Osteoblast (primary cell): ENCODE results near the gene TNFAIP6. TPM values are rescaled to one million over a fixed set of nuclear protein-coding genes. Genes with fewer than 3 reads are reported as not detected.

Experiments
- DNase-seq: peaks from one replicate; pipeline ENCODE4 v3.0.0; 2011; ENCODE audit warnings: low spot score, mixed read lengths; ENCODE audit not compliant: insufficient read length; ENCODE audit errors: missing footprints
- H2AFZ ChIP-seq: 2 replicates; pipeline ENCODE4 v1.6.0; 2011; ENCODE audit warnings: mild to moderate bottlenecking, low read length
- H3K27ac ChIP-seq: 2 replicates; pipeline ENCODE4 v1.5.1; 2011; ENCODE audit warnings: mild to moderate bottlenecking, low read depth, low read length, moderate library complexity
- H3K27me3 ChIP-seq: 2 replicates; pipeline ENCODE4 v1.6.0; 2012; ENCODE audit warnings: mild to moderate bottlenecking, control low read depth, inconsistent platforms, low read length, moderate library complexity; ENCODE audit not compliant: insufficient read depth
- H3K36me3 ChIP-seq: 2 replicates; pipeline ENCODE4 v1.5.1; 2011; ENCODE audit warnings: mild to moderate bottlenecking, low read length, control low read depth, moderate library complexity; ENCODE audit not compliant: insufficient read depth
- H3K4me1 ChIP-seq: 2 replicates; pipeline ENCODE4 v1.5.1; 2011; ENCODE audit warnings: mild to moderate bottlenecking, low read length, control low read depth, moderate library complexity; ENCODE audit not compliant: insufficient read depth
- H3K4me2 ChIP-seq: 2 replicates; pipeline ENCODE4 v1.6.0; 2011; ENCODE audit warnings: mild to moderate bottlenecking, low read length; ENCODE audit not compliant: insufficient read depth
- H3K4me3 ChIP-seq: fragments of 200-600 bp; sonication (generic); 3 replicates; pipeline ENCODE4 v1.5.1; 2012; ENCODE audit warnings: mild to moderate bottlenecking, low read length, inconsistent platforms; ENCODE audit not compliant: insufficient read depth
- H3K79me2 ChIP-seq: 2 replicates; pipeline ENCODE4 v1.6.0; 2012; ENCODE audit warnings: mild to moderate bottlenecking, low read length, control low read depth, inconsistent platforms; ENCODE audit not compliant: insufficient read depth
- H3K9me3 ChIP-seq: 2 replicates; pipeline ENCODE4 v1.5.1; 2011; ENCODE audit warnings: low read depth, low read length, control low read depth
- H4K20me1 ChIP-seq: 2 replicates; pipeline ENCODE4 v1.6.0; 2012; ENCODE audit warnings: mild to moderate bottlenecking, low read length, control low read depth; ENCODE audit not compliant: insufficient read depth
- CTCF ChIP-seq: IDR thresholded peaks from 2 replicates; pipeline ENCODE4 v1.5.1; 2011; ENCODE audit warnings: mild to moderate bottlenecking, low read depth, low read length, moderate library complexity; ENCODE audit errors: extremely low read depth
- total RNA-seq: library from RNA; depleted of rRNA; stranded (reverse); fragments of >200 nt; gene quantifications from 2 replicates; pipeline ENCODE4 v1.2.3, GENCODE V29; 2012

TNFAIP6 gene
- total RNA-seq, 1 donor: 43.1 TPM

DNA sequence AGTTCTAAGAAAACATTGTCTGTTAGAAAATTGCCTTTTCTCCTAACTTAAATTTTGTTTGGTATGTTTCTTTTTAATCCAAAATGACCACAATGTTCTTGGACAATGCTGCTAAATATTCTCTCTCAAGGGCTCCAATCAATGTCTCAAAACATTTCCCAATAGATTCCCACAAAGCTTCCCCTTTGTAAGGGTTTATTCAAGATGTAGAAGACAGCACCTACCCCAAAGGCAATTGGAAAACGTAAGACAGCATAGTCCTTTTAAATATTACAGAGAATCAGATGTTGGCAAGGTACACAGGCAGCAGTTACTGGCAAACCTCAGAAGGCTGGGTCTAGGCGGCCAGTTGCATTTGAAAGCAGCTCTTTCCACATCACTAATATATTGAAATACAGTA, 34.0 kb downstream of the TNFAIP6 start:
- no peak for TF ChIP-seq CTCF
- H3K4me1 ChIP-seq: no peaks in the 10 kb centered on the region
- DNase-seq: no peak
- no peak overlapping the region for H3K4me3 ChIP-seq
- H3K27me3 ChIP-seq: no peaks in the 10 kb centered on the region
- no peaks in the 10 kb centered on the region for H3K79me2 ChIP-seq
- peaks cover 2% of the 10 kb centered on the region for H3K9me3 ChIP-seq
- H3K27ac ChIP-seq: no peak overlapping the region
- no peak overlapping the region for H2AFZ ChIP-seq
- H3K36me3 ChIP-seq: no peaks in the 10 kb centered on the region
- no peak overlapping the region for H3K4me2 ChIP-seq
- H4K20me1 ChIP-seq: no peaks in the 10 kb centered on the region

DNA sequence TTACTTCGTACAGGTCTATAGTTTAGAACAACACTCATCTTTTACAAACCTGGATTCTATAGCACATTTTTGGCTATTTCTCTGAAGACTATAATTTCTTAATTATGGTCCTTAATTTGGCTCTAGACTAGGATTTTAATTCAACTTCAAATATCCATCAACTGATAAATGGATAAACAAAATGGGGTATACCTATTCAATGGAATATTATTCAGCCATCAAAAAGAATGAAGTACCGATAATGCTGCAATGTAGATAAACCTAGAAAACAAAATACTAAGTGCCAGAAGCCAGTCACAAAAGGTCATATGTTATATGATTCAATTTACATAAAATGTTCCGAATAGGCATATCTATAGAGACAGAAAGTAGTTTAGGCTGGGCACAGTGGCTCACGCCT, 37.1 kb downstream of the TNFAIP6 start:
- no peaks in the 10 kb centered on the region for H3K36me3 ChIP-seq
- H2AFZ ChIP-seq: no peak overlapping the region
- no peaks in the 10 kb centered on the region for H3K4me1 ChIP-seq
- H3K4me3 ChIP-seq: no peak overlapping the region
- H3K9me3 ChIP-seq: peaks cover 2% of the 10 kb centered on the region
- no peak for DNase-seq
- H3K4me2 ChIP-seq: no peak overlapping the region
- TF ChIP-seq CTCF: no peak
- no peaks in the 10 kb centered on the region for H4K20me1 ChIP-seq
- no peaks in the 10 kb centered on the region for H3K27me3 ChIP-seq
- no peaks in the 10 kb centered on the region for H3K79me2 ChIP-seq
- H3K27ac ChIP-seq: no peak overlapping the region

GRCh38 chr2:151395509-151396374, 38.4 kb downstream of the TNFAIP6 start:
- no peaks in the 10 kb centered on the region for H3K79me2 ChIP-seq
- peaks cover 1% of the 10 kb centered on the region for H3K9me3 ChIP-seq
- H3K4me2 ChIP-seq: no peak overlapping the region
- H3K27me3 ChIP-seq: no peaks in the 10 kb centered on the region
- no peak for DNase-seq
- no peaks in the 10 kb centered on the region for H4K20me1 ChIP-seq
- H3K4me3 ChIP-seq: no peak overlapping the region
- no peaks in the 10 kb centered on the region for H3K4me1 ChIP-seq
- H3K36me3 ChIP-seq: no peaks in the 10 kb centered on the region
- no peak overlapping the region for H2AFZ ChIP-seq
- no peak overlapping the region for H3K27ac ChIP-seq
- TF ChIP-seq CTCF: no peak

DNA sequence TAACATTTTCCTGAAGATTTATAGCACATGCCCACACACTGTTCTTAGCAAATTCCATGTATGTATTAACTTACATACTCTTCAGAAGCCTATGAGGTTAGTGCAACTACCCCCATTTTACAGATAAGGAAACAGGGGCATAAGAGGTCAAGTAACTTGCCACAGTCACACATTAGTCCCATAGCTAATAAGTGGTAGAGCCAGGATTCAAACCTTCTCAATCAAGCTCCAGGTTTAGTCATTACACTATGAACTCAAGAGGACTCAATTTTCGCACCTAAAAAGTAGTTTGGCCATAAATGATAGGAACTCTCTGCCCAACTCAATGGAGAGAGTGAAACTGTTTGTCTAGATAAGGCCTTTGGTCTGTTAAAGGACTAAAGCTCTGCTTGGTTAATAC, 42.6 kb downstream of the TNFAIP6 start:
- Histone ChIP-seq H3K4me2 (no peak overlapping the region), H3K27ac (no peak overlapping the region), H3K4me1 (no peaks in the 10 kb centered on the region), H3K9me3 (no peaks in the 10 kb centered on the region), H3K79me2 (no peaks in the 10 kb centered on the region), H3K36me3 (no peaks in the 10 kb centered on the region), H3K4me3 (no peak overlapping the region), H4K20me1 (no peaks in the 10 kb centered on the region), H2AFZ (no peak overlapping the region), H3K27me3 (no peaks in the 10 kb centered on the region)
- no peak for TF ChIP-seq CTCF
- DNase-seq: no peak
